HG02759 (cell line): Measurements from ENCODE around the gene PGS1.
A peak's percentile ranks its signal among the peaks of the same experiment; 100 is the strongest.

Experiments
- ATAC-seq: cut with Tn5 transposase; IDR thresholded peaks from one replicate; pipeline ENCODE4 v1.9.1; 2021; ENCODE audit warnings: mild to moderate bottlenecking, moderate library complexity; ENCODE audit not compliant: unreplicated experiment

PGS1 gene

DNA sequence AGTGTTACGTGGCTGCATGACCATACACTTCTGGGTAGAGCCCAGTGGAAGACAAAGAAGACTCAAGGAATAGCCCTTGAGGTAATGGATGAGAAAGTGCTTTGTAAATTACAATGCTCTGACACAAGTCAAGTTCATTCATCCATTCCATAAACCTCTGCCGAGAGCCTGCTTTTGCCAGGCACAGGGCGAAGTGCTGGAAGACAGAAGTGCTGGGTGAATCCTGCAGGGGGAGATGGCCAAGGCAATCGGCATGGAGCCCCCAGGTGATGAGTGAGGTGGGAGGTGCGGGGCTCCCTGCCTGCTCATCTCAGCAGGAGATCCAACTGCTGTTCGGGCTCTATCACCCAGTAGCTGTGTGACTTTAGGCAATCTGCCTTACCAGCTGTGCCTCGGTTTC is 15.8 kb upstream of the PGS1 start:
- no peak for ATAC-seq

DNA sequence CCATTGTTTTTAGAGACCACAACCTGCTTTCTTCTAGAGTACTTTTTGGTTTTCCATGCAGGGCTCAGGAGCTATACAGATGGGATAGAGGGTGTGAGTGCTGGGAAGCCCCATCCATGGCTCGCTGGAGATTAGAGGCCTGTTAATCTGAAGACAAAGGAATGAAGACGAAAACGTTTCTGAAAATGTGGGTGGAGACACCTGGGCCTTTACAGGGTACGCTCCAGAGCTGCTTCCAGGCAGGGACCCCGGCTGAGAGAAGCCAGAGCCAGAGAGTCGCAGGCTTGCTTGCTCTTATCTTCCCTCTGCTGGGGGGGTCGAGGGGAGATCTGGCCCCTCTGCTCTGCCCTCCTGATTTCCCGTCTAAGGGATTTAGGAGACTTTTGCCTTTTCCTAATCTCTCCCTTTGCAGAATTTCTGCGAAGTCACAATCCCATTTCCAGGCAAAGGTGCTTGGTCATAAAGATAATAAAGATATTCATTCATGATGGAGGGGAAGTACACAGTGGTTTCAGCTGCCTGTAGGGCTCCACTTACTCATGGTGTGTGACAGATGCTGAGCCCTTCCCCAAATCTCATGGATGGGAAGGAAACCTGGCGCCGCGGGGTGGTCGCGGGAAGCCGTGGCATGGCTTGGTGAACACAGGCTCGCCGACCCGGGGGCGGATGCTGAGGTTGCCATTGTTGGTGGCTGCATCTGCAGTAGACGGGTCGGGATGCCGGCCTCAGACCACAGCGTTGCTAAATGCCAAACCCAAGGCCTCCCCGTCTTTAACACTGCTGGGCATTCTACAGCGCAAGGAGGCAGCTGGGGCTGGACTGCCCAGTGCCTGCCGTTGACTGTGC is 13.8 kb upstream of the PGS1 start:
- no peak for ATAC-seq

DNA sequence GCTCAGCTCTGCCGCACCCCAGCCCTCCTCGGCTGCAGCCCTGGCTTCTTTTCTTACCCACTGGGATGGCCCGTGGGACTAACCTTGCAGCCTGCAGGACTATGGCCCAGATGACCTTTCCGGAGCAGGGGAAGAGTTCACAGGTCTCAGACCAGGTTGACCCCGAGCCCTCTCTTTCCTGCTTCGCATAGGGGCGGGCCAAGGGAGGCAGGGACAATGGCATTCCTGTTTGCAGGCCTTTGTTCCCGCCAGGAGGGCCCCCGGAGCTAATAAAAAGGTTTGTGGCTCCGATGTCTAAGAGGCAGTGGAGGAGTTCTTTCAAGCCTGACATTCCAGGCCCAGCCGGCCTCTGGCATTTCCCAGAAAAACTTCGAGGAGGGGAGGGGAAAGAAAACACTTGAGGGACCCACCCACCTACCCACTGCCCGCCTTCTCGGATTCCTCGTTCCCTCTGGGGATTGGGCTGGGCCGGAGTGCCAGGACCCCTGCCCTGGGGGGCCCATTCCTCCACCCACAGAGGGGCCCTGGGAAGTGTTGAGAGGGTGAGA is 12.8 kb upstream of the PGS1 start:
- no peak for ATAC-seq

DNA sequence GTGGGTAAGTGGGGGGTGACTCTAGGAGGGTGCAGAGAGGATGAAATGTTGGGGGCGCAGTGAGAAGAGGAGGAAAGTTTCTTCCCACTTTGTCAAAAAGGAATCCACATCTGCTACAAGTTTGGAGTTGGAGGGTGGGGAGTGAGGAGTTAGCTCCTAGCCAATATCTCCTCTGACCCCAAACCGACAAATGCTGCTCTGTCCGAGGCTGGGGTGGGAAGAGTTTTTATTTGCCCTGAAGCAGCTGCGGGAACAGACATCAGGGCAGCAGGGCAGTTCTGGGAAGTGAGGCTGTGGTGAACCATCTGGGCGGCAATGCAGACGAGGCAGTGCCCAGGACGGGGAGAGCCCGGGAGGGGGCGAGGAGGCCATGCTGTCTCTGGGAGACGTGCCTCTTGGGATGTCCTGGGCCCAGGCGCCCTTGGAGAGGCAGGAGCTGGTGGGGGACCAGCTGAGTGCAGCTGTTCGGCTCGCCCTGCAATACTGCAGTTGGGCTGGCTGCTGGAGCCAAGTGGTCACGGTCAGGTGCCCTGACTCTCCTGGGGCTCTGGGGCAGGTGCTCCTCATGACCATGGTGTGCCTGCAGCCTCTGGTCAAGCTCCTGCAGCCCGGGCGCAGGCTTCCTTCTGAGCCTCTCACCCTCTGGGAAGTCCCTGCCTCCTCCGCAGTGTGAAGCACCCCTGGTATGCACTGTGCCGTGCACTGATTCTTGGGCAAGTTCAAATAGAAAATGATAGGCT is 12.2 kb upstream of the PGS1 start:
- ATAC-seq, result no peak

DNA sequence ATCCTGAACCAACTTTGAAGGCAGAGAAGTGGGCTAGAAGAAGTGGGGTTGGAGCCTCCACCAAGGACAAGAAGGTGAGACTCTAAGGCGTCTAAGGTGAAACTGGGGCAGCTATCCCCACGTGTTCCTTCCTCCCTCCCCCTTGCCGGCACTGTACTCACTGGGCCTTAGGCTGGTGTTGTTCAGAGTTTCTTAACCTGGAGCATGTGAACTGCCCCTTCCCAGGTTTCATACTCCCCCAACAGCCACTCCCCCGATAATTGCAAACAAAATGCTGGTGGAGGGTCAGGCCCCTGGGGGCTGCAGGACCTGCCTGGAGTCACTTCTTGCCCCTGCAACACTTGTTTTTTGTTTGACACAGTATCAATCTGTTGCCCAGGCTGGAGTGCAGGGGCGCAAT is 11.3 kb upstream of the PGS1 start:
- ATAC-seq, result no peak

DNA sequence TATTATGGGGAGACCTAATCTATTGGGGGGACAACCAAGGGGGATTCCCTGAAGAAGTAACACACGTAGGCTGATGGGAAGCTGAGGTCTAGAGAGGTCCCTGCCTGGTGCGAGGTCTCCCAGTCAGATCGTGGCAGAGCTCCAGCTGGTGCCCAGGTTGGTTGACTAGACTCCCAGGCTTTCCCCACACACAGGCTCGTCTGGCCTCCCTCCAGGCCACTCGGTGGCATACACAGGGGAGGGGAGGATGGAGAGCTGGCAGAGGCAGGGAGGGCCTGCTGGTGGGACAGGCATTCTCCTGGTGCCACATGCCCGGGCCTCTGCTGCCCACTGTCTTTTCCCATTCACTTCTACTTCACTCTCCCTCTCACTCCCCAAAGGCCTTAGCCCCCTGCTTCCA is 10.1 kb upstream of the PGS1 start:
- no peak for ATAC-seq

DNA sequence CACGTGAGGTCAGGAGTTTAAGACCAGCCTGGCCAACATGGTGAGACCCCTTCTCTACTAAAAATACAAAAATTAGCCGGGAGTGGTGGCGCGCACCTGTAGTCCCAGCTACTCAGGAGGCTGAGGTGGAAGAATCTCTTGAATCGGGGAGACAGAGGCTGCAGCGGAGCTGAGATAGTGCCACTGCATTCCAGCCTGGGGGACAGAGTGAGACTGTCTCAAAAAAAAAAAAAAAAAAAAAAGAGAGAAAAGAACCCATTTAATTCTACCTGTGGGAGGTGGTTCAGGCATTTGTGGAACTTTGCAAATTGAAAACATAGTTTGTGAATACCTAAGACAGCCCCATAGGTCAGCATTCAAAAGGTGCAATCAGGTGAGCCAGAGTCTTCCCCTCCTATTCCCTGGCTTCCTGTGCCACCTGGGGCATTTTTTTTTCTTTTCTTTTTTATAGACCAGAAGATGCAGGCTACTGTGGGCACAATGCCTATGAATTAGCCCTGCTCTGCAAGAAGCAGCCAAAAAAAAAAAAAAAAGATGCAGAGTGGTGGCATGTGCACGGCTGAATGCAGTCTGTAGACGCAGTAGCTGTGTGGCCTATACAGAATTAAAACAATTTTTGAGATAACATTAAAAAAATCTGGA is 9.5 kb upstream of the PGS1 start:
- no peak for ATAC-seq

DNA sequence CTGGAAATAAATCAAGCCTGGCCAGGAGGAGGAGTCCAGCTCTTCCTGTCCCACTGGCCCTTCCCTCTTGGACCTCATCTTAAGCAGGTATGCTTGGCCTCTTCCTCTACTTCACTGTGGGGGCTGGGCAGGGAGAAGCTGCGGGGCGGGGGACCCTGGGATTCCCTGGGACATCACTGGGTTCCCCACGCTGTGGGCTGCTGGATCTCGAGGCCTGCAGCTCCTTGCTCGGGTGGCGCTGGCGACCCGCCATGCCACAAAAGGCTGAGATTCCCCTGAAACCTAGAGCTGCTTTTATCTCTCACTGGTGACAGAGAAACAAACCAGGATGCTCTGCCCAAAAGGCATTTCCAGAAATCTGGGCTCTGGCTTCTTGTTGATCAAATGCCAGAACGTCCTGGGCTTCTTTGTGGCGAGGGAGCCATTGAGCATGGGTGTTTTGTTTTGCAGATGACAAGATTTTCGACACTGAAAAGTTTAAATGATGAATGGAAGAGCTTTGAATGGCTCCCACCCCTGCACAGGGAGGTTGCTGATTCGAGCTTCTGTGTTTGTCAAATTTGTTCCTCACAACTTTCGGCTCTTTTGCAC is 8.6 kb upstream of the PGS1 start:
- ATAC-seq, result no peak

DNA sequence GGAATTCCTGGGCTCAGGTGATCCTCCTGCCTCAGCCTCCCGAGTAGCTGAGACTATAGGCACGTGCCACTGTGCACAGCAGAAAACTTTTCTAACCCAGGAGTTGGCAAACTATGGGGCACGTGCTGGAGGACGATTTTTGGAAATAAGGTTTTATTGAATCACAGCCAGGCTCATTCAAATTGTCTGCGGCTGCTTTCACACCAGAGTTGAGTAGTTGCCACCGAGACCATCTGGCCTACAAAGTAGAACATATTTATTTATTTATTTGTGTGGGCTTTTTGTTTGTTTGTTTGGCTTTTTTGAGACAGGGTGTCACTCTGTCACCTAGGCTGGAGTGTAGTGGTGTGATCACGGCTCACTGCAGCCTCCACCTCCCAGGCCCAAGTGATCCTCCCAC is 7.4 kb upstream of the PGS1 start:
- ATAC-seq, result no peak

DNA sequence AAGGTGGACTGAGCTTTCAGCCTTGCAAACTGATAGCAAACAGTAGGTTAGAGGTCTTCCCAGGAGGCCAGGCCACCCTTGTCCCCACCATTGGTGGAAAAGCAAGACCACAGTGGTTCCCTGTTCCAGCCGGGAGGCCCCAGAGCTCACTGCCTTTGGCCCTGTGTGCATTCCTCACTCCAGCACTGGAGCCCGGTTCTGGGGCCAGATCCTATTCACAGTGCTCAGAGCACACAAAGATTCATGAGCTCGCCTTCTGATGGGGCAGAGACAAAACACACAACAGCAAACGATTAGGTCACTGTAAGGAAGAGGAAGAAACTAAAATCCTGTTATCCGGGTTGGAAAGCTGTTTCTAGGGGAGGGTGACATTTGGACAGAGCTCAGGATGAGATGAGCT is 5.6 kb upstream of the PGS1 start:
- no peak for ATAC-seq

DNA sequence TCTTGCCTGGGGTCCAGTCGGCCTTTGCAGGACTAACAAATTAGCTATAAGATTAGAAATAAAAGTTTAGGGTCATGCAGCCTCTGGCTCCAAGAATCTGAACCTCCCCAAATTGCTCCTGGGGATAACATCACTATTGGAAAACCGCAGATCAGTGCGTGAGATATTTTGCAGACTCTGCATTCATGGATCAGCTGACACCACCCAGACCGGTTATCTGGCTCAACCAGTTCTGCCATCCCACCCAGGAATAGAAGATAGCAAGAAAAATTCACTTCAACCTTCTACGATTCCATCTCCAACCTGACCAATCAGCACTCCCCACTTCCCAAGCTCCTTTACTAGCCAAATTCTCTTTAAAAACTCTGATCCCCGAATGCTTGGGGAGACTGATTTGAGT is 4.3 kb upstream of the PGS1 start:
- ATAC-seq, result no peak

DNA sequence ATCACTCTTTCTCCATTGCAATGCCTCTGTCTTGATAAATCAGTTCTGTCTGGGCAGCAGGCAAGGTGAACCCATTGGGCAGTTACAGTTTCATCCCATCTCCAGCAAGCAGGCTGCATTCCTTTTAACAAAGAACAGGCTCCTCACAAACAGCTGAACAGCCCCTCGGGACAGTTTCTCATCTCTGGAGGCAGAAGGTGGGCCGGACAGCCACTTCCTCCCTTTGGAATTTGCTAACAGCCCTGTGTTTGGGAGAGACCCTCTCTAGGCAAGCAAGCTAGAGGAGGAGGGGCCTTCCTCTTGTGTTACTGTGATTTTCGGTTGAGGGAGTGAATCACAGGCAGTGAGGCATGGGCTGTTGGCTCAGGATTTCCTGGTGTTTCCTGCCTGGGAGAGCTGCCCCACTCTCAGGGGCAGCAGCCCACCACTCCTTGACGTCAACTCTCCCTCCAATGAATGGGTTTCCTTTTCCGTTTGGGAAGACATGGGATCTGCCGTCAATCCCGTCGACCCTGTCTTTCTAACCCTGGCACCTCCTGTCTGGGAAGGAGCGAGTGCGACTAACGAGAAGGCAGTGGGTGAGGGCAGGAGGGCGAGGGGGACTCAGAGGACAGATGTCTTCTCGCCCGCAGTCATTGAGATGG is 3.7 kb upstream of the PGS1 start:
- ATAC-seq, result no peak

DNA sequence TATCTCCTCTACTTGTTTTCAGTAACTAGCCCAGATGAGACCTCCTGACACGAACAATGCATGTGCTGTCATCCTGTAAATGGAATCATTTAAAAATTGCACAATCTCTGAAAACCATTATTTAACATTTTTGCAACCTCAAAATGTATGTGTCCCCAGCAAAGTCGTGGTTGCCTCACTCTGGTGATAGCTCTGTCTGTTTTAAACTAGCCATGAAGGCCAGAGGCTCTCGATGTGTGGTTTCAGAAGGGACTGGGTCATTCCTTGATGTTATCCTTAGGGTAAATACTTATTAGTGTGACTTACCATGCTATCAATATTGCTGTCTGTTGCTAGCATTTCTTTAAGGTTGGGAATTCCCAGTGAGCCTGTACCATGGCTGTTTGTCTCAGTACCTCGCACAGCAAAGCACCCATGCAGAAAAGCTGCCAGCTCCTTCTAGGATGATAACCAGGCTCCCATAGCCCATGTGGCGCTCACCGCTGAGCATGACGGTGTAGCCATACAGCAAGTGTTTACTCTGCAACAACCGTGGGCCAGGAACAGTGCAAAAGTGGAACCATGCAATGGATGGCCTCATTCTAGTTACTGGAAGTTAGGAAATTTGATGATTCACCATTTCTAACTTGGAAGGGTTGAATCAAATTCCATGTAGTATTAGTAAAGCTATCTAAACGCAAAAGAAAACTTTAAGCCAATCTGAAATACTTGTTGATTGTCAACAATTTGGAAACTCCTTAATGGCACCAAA is 2.9 kb upstream of the PGS1 start:
- no peak for ATAC-seq

DNA sequence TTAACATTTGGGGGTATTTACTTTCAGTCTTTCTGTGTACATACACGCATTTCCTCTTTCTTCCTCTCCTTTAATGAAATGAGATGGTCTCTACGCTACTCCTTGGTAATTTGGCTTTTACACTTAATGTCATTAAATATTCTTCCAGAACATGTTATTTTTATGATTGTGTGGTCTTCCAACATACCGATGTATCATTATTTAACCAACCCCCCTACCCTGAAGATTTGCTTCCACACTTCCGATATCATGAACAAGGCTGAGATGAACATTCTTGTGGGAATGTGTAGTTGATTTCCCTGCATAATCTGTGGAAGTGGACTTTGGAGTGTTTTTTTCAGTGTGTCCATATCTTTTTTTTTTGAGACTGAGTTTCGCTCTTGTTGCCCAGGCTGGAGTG is 2.3 kb upstream of the PGS1 start:
- no peak for ATAC-seq

DNA sequence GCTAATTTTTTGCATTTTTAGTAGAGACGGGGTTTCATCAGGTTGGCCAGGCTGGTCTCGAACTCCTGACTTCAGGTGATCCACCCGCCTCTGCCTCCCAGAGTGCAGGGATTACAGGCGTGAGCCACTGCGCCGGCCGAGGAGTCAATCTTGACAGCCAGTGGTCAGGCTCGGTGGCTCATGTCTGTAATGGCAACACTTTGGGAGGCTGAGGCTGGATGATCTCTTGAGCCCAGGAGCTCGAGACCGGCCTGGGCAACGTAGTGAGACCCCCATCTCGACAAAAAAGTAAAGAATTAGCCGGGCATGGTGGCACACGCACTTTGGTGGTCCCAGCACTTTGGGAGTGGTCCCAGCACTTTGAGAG is 608 bp upstream of the PGS1 start:
- ATAC-seq, result no peak

DNA sequence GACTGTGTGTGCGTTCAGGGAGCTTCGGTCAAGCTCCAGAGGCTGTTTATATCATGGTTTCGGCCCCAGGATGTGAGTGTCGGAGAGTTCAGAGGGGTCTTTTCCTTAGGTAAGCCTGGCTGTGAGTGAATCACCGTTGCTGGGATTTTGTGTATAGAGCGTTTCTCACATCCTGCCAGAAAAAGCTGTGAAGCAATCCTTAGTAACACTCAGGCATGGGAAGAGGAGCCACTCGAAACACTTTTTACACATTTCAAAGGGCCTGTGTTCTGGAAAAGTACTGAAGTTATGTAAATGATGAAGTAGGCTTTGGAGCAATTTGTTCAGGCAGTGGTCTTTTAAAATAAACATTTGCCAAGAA is 662 bp downstream of the PGS1 start:
- no peak for ATAC-seq

DNA sequence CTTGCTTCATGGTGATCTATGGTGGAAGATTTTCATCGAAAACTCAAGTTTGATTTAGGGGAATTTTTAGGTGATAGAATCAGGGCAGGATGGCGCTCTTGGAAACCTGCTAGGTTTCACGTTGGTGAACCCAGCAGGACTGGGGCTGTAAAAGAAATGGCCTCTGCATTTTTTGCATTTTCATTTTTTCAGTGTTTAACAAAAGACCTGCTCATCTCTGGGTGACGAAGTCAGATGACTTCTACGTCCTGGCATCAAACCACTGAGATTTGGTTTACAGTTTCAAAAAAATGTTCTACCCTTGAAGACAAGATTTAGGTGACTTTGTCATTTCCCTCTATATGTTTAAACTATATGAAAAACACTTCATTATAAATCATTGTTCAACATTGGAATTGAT is 1.9 kb downstream of the PGS1 start:
- ATAC-seq, result no peak

DNA sequence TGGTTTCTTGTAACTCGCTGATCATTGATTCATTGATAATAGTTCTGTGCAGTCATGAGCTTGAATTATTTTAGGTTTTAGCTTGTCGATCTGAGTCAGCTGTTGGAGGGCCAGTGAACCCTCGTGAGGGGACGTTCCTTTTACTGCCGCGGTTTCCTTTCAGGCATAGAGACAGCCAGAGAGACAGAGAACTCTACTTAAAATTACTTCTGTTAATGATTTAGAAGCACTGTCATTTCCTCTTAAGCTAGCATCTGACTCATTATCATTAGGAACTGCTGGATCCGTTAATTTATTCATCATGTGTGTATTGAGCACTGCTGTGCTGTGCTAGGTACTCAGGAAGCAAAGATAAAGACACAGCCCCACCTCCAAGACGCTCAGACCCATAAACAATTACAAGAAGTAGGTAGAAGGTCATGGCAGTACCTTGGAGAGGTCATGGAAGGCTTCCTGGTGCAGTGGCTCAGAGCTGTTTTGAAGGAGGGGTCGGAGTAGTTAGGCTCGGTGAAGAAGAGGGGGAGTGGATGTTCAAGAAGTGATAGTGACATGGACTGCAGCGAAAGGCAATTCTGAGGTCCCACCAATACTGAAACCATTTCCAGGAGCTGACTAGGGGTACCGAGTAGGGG is 3.3 kb downstream of the PGS1 start:
- no peak for ATAC-seq

DNA sequence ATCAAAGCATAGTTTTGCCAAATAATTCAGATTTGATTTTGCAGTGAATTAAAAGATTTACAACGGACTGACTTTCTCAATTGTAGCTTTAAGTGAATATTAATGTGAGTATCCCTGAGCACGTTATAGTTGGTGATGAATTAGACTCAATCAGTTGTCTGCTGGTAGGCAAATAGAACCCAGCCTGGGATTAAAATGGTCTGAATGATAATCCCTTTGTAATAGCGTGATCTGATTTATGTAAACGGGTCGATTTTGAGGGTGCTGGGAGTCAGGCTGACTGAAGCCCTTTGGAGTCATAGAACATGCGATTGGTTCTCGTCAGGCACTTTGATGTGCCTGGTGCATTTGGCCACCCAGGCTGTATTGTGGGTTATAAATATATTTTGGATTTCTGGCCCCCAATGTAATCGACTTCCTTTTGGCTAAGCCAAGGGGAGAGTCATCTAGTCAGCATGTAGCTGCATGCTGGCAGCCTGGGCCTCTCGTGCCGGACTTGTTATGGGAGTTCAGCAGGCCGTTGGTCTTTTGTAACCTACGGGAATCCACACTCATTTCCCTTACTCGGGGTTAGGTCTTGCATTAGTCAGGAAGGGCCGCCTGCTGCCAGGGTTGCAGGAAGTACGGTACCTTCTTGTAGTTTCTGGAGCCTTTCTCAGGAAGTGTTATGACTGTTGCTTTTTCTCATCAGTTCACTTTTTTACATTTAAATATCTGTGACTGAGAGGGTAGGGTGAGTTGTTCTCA is 5.4 kb downstream of the PGS1 start:
- peak; percentile 29 for ATAC-seq
